Ishikawa (cell line): Measurements from ENCODE around the gene CLDN1.

Source experiments
- CEBPB ChIP-seq: IDR thresholded peaks from 2 replicates; pipeline ENCODE4 v1.6.1; 2012
- CREB1 ChIP-seq: IDR thresholded peaks from 2 replicates; pipeline ENCODE4 v1.6.1; 2012; ENCODE audit warnings: low read depth
- EGR1 ChIP-seq: IDR thresholded peaks from 2 replicates; pipeline ENCODE4 v1.6.1; 2012
- EP300 ChIP-seq: IDR thresholded peaks from 2 replicates; pipeline ENCODE4 v1.6.1; 2012; ENCODE audit warnings: borderline replicate concordance
- FOXM1 ChIP-seq: IDR thresholded peaks from 2 replicates; pipeline ENCODE4 v1.6.1; 2012; ENCODE audit warnings: low read depth, borderline replicate concordance
- NFIC ChIP-seq: IDR thresholded peaks from 2 replicates; pipeline ENCODE4 v1.6.1; 2012
- RAD21 ChIP-seq: IDR thresholded peaks from 2 replicates; pipeline ENCODE4 v1.6.1; 2012; ENCODE audit warnings: low read depth
- TAF1 ChIP-seq: IDR thresholded peaks from 2 replicates; pipeline ENCODE4 v1.6.1; 2012; ENCODE audit warnings: low read depth, mild to moderate bottlenecking
- TCF12 ChIP-seq: IDR thresholded peaks from 2 replicates; pipeline ENCODE4 v1.6.1; 2012; ENCODE audit warnings: low read depth
- TEAD4 ChIP-seq: IDR thresholded peaks from 2 replicates; pipeline ENCODE4 v1.6.1; 2012
- YY1 ChIP-seq: IDR thresholded peaks from 2 replicates; pipeline ENCODE4 v1.6.1; 2012; ENCODE audit warnings: low read depth
- ZBTB7A ChIP-seq: IDR thresholded peaks from 2 replicates; pipeline ENCODE4 v1.6.1; 2012; ENCODE audit warnings: low read depth
- TF ChIP-seq, protein P1 (sequence below): IDR thresholded peaks from 2 replicates; pipeline ENCODE4 v1.6.1; 2012; ENCODE audit warnings: low read depth, mild to moderate bottlenecking
- TF ChIP-seq, protein P2 (sequence below): IDR thresholded peaks from 2 replicates; pipeline ENCODE4 v1.6.1; 2012
- TF ChIP-seq, protein P3 (sequence below): IDR thresholded peaks from 2 replicates; pipeline ENCODE4 v1.6.1; 2012

The CLDN1 gene

DNA sequence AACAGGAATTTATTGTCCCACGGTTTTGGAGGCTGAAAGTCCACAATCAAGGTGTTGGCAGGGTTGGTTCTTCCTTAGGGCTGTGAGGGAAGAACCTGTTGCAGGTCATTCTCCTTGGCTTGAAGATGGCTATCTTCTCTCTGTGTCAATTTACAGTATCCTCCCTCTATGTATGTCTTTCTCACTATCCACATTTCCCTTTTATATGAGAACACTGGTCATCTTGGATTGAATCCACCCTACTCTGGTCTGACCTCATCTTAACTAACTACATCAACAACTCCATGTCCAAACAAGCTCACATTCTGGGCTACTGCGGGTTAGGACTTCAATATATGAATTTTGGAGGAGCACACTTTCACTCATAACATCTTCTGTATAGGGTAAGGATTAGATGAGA lies 61.9 kb downstream of the CLDN1 start:
- TF ChIP-seq TCF12 (no peak), EP300 (no peak), FOXM1 (no peak), TAF1 (no peak), CEBPB (no peak), EGR1 (no peak), TEAD4 (no peak), ZBTB7A (no peak), CREB1 (no peak), RAD21 (no peak), NFIC (no peak), YY1 (no peak)
- TF ChIP-seq, protein P1, sequence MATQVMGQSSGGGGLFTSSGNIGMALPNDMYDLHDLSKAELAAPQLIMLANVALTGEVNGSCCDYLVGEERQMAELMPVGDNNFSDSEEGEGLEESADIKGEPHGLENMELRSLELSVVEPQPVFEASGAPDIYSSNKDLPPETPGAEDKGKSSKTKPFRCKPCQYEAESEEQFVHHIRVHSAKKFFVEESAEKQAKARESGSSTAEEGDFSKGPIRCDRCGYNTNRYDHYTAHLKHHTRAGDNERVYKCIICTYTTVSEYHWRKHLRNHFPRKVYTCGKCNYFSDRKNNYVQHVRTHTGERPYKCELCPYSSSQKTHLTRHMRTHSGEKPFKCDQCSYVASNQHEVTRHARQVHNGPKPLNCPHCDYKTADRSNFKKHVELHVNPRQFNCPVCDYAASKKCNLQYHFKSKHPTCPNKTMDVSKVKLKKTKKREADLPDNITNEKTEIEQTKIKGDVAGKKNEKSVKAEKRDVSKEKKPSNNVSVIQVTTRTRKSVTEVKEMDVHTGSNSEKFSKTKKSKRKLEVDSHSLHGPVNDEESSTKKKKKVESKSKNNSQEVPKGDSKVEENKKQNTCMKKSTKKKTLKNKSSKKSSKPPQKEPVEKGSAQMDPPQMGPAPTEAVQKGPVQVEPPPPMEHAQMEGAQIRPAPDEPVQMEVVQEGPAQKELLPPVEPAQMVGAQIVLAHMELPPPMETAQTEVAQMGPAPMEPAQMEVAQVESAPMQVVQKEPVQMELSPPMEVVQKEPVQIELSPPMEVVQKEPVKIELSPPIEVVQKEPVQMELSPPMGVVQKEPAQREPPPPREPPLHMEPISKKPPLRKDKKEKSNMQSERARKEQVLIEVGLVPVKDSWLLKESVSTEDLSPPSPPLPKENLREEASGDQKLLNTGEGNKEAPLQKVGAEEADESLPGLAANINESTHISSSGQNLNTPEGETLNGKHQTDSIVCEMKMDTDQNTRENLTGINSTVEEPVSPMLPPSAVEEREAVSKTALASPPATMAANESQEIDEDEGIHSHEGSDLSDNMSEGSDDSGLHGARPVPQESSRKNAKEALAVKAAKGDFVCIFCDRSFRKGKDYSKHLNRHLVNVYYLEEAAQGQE: no peak
- TF ChIP-seq, protein P2, sequence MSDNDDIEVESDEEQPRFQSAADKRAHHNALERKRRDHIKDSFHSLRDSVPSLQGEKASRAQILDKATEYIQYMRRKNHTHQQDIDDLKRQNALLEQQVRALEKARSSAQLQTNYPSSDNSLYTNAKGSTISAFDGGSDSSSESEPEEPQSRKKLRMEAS: no peak
- TF ChIP-seq, protein P3, sequence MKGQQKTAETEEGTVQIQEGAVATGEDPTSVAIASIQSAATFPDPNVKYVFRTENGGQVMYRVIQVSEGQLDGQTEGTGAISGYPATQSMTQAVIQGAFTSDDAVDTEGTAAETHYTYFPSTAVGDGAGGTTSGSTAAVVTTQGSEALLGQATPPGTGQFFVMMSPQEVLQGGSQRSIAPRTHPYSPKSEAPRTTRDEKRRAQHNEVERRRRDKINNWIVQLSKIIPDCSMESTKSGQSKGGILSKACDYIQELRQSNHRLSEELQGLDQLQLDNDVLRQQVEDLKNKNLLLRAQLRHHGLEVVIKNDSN: no peak

DNA sequence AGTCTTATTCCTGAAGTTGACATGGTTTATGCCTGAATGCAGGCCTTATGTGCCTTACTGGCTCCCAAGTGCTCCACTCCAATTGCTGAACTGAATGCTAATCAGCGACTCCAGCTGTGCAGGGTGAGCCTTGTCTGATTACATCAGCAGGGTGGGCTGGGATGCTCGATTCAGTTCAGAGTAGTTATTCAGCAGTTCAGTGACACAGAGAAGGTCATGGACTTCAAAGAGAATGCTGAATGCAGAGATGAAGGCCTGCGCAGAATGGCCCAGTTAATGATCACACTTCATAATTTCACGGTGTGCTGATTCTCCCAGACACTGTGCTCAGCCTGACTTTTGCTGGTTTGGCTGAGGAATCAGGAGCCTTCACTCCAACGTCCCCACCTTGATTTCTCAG lies 63.6 kb downstream of the CLDN1 start:
- TF ChIP-seq CREB1 (no peak), FOXM1 (no peak), CEBPB (no peak), YY1 (no peak), EP300 (no peak)
- TF ChIP-seq, protein P2: no peak
- TF ChIP-seq, protein P1: no peak
